ENCODE measurements around the gene ADSL. TPM values are rescaled to one million over a fixed set of nuclear protein-coding genes. Genes with fewer than 3 reads are reported as not detected.

Gene ADSL
- total and polyA plus RNA-seq, 2 of the 8 experiments (the other 6 are each of a cell fraction or from before 2014, with no cell fraction given), result 197 to 218 TPM

- Histone ChIP-seq H2BK120ac (replicated peaks; ENCODE audit: low read depth, low read length) (no peak overlapping the region), H3K23me2 (ENCODE audit: low read depth, low read length) (no peaks in the 10 kb centered on the region), H2BK5ac (ENCODE audit: low read depth, low read length) (no peak overlapping the region), H4K20me1 (replicated peaks in 1 of 2; ENCODE audit: control insufficient read depth in 1 of 2, insufficient read depth in 2 of 2, low read length in 2 of 2) (no peaks in the 10 kb centered on the region), H3K4me2 (ENCODE audit: insufficient read depth in 1 of 2, low read depth in 2 of 2, low read length in 2 of 2) (no peak overlapping the region), H3K56ac (replicated peaks; ENCODE audit: insufficient read length, low read depth, low read length) (no peak overlapping the region), H3K79me2 (ENCODE audit: control insufficient read depth in 1 of 2, insufficient read depth in 2 of 2, low read length in 2 of 2) (no peaks in the 10 kb centered on the region), H3K18ac (ENCODE audit: extremely low read depth, low read length) (no peak overlapping the region), H3K4ac (replicated peaks; ENCODE audit: insufficient read length, low read depth, low read length) (no peak overlapping the region), H2BK15ac (ENCODE audit: low read length) (no peak overlapping the region), H3K27me3 (replicated peaks in 1 of 4; ENCODE audit: control insufficient read depth in 3 of 4, extremely low read depth in 1 of 4, insufficient read depth in 3 of 4, low read length in 3 of 4) (no peaks in the 10 kb centered on the region; a peak in 1 of 7 replicates), H3K14ac (ENCODE audit: insufficient read length) (no peak overlapping the region), H3K4me1 (replicated peaks in 1 of 4; ENCODE audit: control insufficient read depth in 3 of 4, insufficient read depth in 4 of 4, low read length in 3 of 4) (peaks cover 2 to 19% (median 14%) of the 10 kb centered on the region in 4 experiments; a peak in 6 of 7 replicates), H3K9ac (replicated peaks in 1 of 4; ENCODE audit: extremely low read depth in 1 of 4, low read depth in 3 of 4, low read length in 3 of 4) (no peak overlapping the region), H2BK20ac (ENCODE audit: low read length) (no peak overlapping the region), H2AK5ac (ENCODE audit: low read depth, low read length) (no peak overlapping the region), H3K9me3 (ENCODE audit: insufficient read depth in 2 of 2, low read depth in 1 of 2, low read length in 1 of 2) (no peaks in the 10 kb centered on the region), H4K8ac (ENCODE audit: extremely low read depth, insufficient read depth, low read length) (no peak overlapping the region), H3K79me1 (ENCODE audit: low read depth, low read length) (no peaks in the 10 kb centered on the region), H2BK12ac (ENCODE audit: low read depth, low read length) (no peak overlapping the region), H3K4me3 (ENCODE audit: extremely low read depth in 1 of 4, insufficient read depth in 2 of 4, low read depth in 3 of 4, low read length in 4 of 4) (no peak overlapping the region), H3K27ac (ENCODE audit: low read depth, low read length) (no peak overlapping the region), H3K36me3 (ENCODE audit: control insufficient read depth in 2 of 4, insufficient read depth in 4 of 4, low read length in 3 of 4) (no peaks in the 10 kb centered on the region; a peak in 4 of 8 replicates), H2AFZ (ENCODE audit: low read length) (no peak overlapping the region), H3K23ac (ENCODE audit: insufficient read length) (no peak overlapping the region), H4K91ac (replicated peaks; ENCODE audit: insufficient read length, low read length) (no peak overlapping the region), H4K5ac (ENCODE audit: insufficient read length, low read depth, low read length) (no peak overlapping the region)
- ChIA-PET POLR2A (ENCODE audit: partially characterized antibody) (interaction anchor here (0.7 kb wide), 1 partner anchor 9 kb away, joined by 3 read pairs; no protein-coding TSS in a partner anchor), CTCF (ENCODE audit: partially characterized antibody) (interaction anchor here (0.6 kb wide), 1 partner anchor 146 kb away, joined by 3 read pairs; no protein-coding TSS in a partner anchor)
- DNase-seq (ENCODE audit: low read depth in 1 of 2, low spot score in 2 of 2) (no peak), FAIRE-seq (no peak)
- 100% methylated on average over 2 of the region's 2 CpGs; no CpG with 5 or more reads in 1 of the 2 experiments for WGBS, 2 experiments (ENCODE audit: extremely low coverage in 1 of 2, insufficient coverage in 1 of 2, insufficient read length in 1 of 2, insufficient replicate concordance in 2 of 2, low coverage in 1 of 2, low lambda C conversion rate in 2 of 2, missing lambda C conversion rate in 1 of 2)
- TF ChIP-seq TCF12 (IDR thresholded peaks at IDR 0.05; ENCODE audit: low read depth, low read length), result no peak
- TF ChIP-seq RNF2 (IDR thresholded peaks at IDR 0.05; ENCODE audit: borderline replicate concordance, low read depth, low read length, missing control alignments, poor library complexity, severe bottlenecking), result no peak
- no peak for TF ChIP-seq HDAC6 (IDR thresholded peaks at IDR 0.05; ENCODE audit: low read depth, low read length)
- TF ChIP-seq RBBP5 (IDR thresholded peaks at IDR 0.05; ENCODE audit: borderline replicate concordance, low read depth, low read length), result no peak
- no peak for TF ChIP-seq TAF1 (IDR thresholded peaks at IDR 0.05; ENCODE audit: low read depth, low read length)
- no peak for TF ChIP-seq POLR2A (IDR thresholded peaks at IDR 0.05; ENCODE audit: control extremely low read depth in 1 of 2, low read depth in 2 of 2, low read length in 2 of 2)
- TF ChIP-seq MAFK (IDR thresholded peaks at IDR 0.05; ENCODE audit: low read depth, low read length), result no peak
- no peak for TF ChIP-seq POLR2AphosphoS5 (IDR thresholded peaks at IDR 0.05; ENCODE audit: low read depth, low read length)
- TF ChIP-seq NANOG (IDR thresholded peaks at IDR 0.05; ENCODE audit: insufficient read depth, low read depth, low read length, poor library complexity, severe bottlenecking), result no peak
- TF ChIP-seq YY1 (IDR thresholded peaks at IDR 0.05; ENCODE audit: low read depth, low read length), result no peak
- TF ChIP-seq CBX8 (IDR thresholded peaks at IDR 0.05; ENCODE audit: borderline replicate concordance, low read depth, low read length), result no peak
- TF ChIP-seq SIX5 (IDR thresholded peaks at IDR 0.05; ENCODE audit: low read depth, low read length), result no peak
- TF ChIP-seq SP1 (IDR thresholded peaks at IDR 0.05; ENCODE audit: low read depth, low read length), result no peak
Observed at GRCh38 chr22:40335358-40335757, 10.9 kb upstream of the ADSL start.

Data from H1 (cell line).